ENCODE data around the gene NOS3.

- TF ChIP-seq POLR2A (IDR thresholded peaks at IDR 0.05), result no peak
- TF ChIP-seq, protein P1, sequence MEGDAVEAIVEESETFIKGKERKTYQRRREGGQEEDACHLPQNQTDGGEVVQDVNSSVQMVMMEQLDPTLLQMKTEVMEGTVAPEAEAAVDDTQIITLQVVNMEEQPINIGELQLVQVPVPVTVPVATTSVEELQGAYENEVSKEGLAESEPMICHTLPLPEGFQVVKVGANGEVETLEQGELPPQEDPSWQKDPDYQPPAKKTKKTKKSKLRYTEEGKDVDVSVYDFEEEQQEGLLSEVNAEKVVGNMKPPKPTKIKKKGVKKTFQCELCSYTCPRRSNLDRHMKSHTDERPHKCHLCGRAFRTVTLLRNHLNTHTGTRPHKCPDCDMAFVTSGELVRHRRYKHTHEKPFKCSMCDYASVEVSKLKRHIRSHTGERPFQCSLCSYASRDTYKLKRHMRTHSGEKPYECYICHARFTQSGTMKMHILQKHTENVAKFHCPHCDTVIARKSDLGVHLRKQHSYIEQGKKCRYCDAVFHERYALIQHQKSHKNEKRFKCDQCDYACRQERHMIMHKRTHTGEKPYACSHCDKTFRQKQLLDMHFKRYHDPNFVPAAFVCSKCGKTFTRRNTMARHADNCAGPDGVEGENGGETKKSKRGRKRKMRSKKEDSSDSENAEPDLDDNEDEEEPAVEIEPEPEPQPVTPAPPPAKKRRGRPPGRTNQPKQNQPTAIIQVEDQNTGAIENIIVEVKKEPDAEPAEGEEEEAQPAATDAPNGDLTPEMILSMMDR (IDR thresholded peaks at IDR 0.05 in 8 of 11, conservative IDR thresholded peaks at IDR 0.05 in 3 of 11), result no peak
Measured at GRCh38 chr7:151056283-151056665, 65.5 kb downstream of the NOS3 start.

Measured in spleen (tissue), 7 donors.